ENCODE data around the gene UPF1.

GRCh38 chr19:18896421-18896841 is 64.7 kb downstream of the UPF1 start:
- TF ChIP-seq POLR2A (IDR thresholded peaks at IDR 0.05), result no peak
- no peak for TF ChIP-seq CTCF (IDR thresholded peaks at IDR 0.05)
- no peak for TF ChIP-seq POLR2AphosphoS5 (IDR thresholded peaks at IDR 0.05)
- TF ChIP-seq EP300 (IDR thresholded peaks at IDR 0.05; ENCODE audit: low read depth), result no peak

All from transverse colon (tissue), 4 donors.